ENCODE data around the gene DUSP11.
"Not testable (repeated sequence)": the region's sequence is repeated elsewhere in the genome, so short reads cannot be mapped to it uniquely, and the experiment has no call there.

The DUSP11 gene

GRCh38 chr2:73772819-73773218, 7.1 kb downstream of the DUSP11 start:
- no peak for DNase-seq (ENCODE audit: low spot score)

GRCh38 chr2:73770725-73771124, 9.2 kb downstream of the DUSP11 start:
- DNase-seq (ENCODE audit: low spot score): no peak

- DNase-seq (ENCODE audit: low spot score): no peak
Measured at GRCh38 chr2:73766994-73767393, 12.9 kb downstream of the DUSP11 start.

GRCh38 chr2:73766349-73766748, 13.6 kb downstream of the DUSP11 start:
- no peak for DNase-seq (ENCODE audit: low spot score)

GRCh38 chr2:73764945-73765344, 15.0 kb downstream of the DUSP11 start:
- DNase-seq (ENCODE audit: low spot score): no peak

- DNase-seq (ENCODE audit: low spot score): no peak
Measured at GRCh38 chr2:73762571-73762970, 17.3 kb downstream of the DUSP11 start.

- DNase-seq (ENCODE audit: low spot score): no peak
Measured at GRCh38 chr2:73759904-73760303, 20.0 kb downstream of the DUSP11 start.

GRCh38 chr2:73759285-73759764, 20.6 kb downstream of the DUSP11 start:
- no peak for DNase-seq (ENCODE audit: low spot score)

- not testable (repeated sequence) for DNase-seq (ENCODE audit: low spot score)
Measured at GRCh38 chr2:73754332-73754731, 25.6 kb downstream of the DUSP11 start.

GRCh38 chr2:73749314-73749713, 30.6 kb downstream of the DUSP11 start:
- no peak for DNase-seq (ENCODE audit: low spot score)

- DNase-seq (ENCODE audit: low spot score): no peak
Measured at GRCh38 chr2:73746877-73747208, 33.1 kb downstream of the DUSP11 start.

GRCh38 chr2:73746015-73746876, 33.7 kb downstream of the DUSP11 start:
- DNase-seq (ENCODE audit: low spot score): no peak

GRCh38 chr2:73740767-73741166, 39.1 kb downstream of the DUSP11 start:
- no peak for DNase-seq (ENCODE audit: low spot score)

- no peak for DNase-seq (ENCODE audit: low spot score)
Measured at GRCh38 chr2:73739101-73739500, 40.8 kb downstream of the DUSP11 start.

GRCh38 chr2:73736855-73737779, 42.8 kb downstream of the DUSP11 start, which contains the start of gene TPRKB:
TSS of gene TPRKB (minus strand) at chr2:73737345. CDS start at chr2:73734569, 2,776 bp downstream.
- peak; percentile 97 for DNase-seq (ENCODE audit: low spot score)

GRCh38 chr2:73736378-73736777, 43.5 kb downstream of the DUSP11 start:
- DNase-seq (ENCODE audit: low spot score): no peak

GRCh38 chr2:73730810-73731209, 49.1 kb downstream of the DUSP11 start:
- peak; percentile 50 for DNase-seq (ENCODE audit: low spot score)

- no peak for DNase-seq (ENCODE audit: low spot score)
Measured at GRCh38 chr2:73728711-73729110, 51.2 kb downstream of the DUSP11 start.

- no peak for DNase-seq (ENCODE audit: low spot score)
Measured at GRCh38 chr2:73728043-73728442, 51.9 kb downstream of the DUSP11 start.

GRCh38 chr2:73726657-73727056, 53.2 kb downstream of the DUSP11 start:
- not testable (repeated sequence) for DNase-seq (ENCODE audit: low spot score)

GRCh38 chr2:73718851-73719621, 60.9 kb downstream of the DUSP11 start:
- no peak for DNase-seq (ENCODE audit: low spot score)

GRCh38 chr2:73718421-73718820, 61.5 kb downstream of the DUSP11 start:
- no peak for DNase-seq (ENCODE audit: low spot score)
